Right renal cortex interstitium (tissue), 3 donors: ENCODE results near the gene PHC2. TPM values are rescaled to one million over a fixed set of nuclear protein-coding genes. Genes with fewer than 3 reads are reported as not detected.

ENCODE experiments used
- DNase-seq, 3 donors: peaks; one replicate each; pipeline ENCODE4 v3.0.0-alpha.2; 2013; ENCODE audit warnings: low read depth in 3 of 3, low spot score in 2 of 3
- polyA plus RNA-seq, 3 donors: library from polyadenylated mRNA; unstranded; fragments of 120-200 nt; gene quantifications; one replicate each; pipeline ENCODE4 v1.2.1, GENCODE V29; 2013; ENCODE audit not compliant: insufficient read length in 3 of 3

The PHC2 gene
- polyA plus RNA-seq, 3 donors = 102 to 107 (median 105) TPM

GRCh38 chr1:33372162-33372561 lies 58.7 kb downstream of the PHC2 start:
- no peak for DNase-seq

- DNase-seq = no peak
Observed at GRCh38 chr1:33371334-33371733, 59.6 kb downstream of the PHC2 start.

- no peak for DNase-seq
Observed at GRCh38 chr1:33370827-33371226, 60.1 kb downstream of the PHC2 start.

- DNase-seq = no peak
Observed at GRCh38 chr1:33370301-33370700, 60.6 kb downstream of the PHC2 start.

- DNase-seq = no peak
Observed at GRCh38 chr1:33369764-33370163, 61.1 kb downstream of the PHC2 start.

- DNase-seq = no peak
Observed at GRCh38 chr1:33369081-33369480, 61.8 kb downstream of the PHC2 start.

- DNase-seq = no peak
Observed at GRCh38 chr1:33368431-33368830, 62.5 kb downstream of the PHC2 start.

- DNase-seq = no peak
Observed at GRCh38 chr1:33367485-33368405, 63.1 kb downstream of the PHC2 start.

GRCh38 chr1:33366762-33367484 lies 64.0 kb downstream of the PHC2 start:
- no peak for DNase-seq

GRCh38 chr1:33365560-33365997 lies 65.3 kb downstream of the PHC2 start:
- DNase-seq = no peak

GRCh38 chr1:33364565-33364918 lies 66.4 kb downstream of the PHC2 start:
- no peak for DNase-seq

GRCh38 chr1:33363470-33363861 lies 67.4 kb downstream of the PHC2 start:
- DNase-seq = no peak

- DNase-seq = no peak
Observed at GRCh38 chr1:33363021-33363420, 67.9 kb downstream of the PHC2 start.

GRCh38 chr1:33361532-33362235 lies 69.2 kb downstream of the PHC2 start:
- no peak for DNase-seq

- DNase-seq = no peak
Observed at GRCh38 chr1:33360367-33360766, 70.5 kb downstream of the PHC2 start.

- DNase-seq = no peak
Observed at GRCh38 chr1:33359931-33360330, 71.0 kb downstream of the PHC2 start.

- no peak for DNase-seq
Observed at GRCh38 chr1:33358795-33359503, 71.9 kb downstream of the PHC2 start.

- DNase-seq = no peak
Observed at GRCh38 chr1:33358114-33358794, 72.6 kb downstream of the PHC2 start.

- DNase-seq = no peak
Observed at GRCh38 chr1:33357099-33357498, 73.8 kb downstream of the PHC2 start.

- DNase-seq = no peak
Observed at GRCh38 chr1:33354707-33355316, 76.1 kb downstream of the PHC2 start.
